GM19099 (cell line): ENCODE data around the gene ASTN2.

Experiments used
- POLR2A ChIP-seq: IDR thresholded peaks from 3 replicates; pipeline ENCODE4 v1.6.1; 2011; ENCODE audit warnings: low read depth; ENCODE audit not compliant: insufficient read length; ENCODE audit errors: extremely low read depth

The ASTN2 gene

GRCh38 chr9:116668970-116669695, 745.7 kb downstream of the ASTN2 start:
- TF ChIP-seq POLR2A, result no peak

- no peak for TF ChIP-seq POLR2A
These were observed 751.3 kb downstream of the ASTN2 start for GRCh38 chr9:116663581-116663980.

DNA sequence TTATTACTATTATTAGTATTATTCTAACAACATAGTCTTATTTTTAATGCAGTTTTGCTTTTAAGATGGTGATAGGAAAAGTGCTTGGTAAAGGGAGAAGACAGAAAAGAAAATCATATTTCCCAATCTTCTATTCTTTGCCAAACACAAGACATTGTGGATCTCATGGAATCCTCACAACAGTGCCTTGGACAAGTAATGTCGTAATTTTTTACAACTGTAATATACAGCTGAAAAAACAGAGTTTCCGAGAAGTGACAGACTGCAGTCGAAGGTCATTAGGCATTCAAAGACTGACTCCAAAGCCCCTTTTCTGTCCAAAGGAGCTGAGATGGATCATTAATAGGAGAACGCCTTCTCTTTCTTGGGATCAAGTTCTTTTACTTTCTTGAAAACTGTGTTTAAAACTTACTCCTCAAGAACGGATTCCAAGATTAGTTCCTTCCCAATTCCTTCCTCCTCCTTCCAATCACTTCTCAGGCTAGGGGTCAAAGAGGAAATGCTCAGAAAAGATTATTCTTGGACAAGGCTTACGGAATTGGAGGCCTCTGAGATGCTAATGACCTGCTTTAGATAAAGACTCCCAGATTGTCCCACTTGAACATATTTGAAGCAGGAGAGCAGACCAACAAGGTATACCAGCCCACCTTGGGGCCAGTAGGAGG, 752.1 kb downstream of the ASTN2 start:
- TF ChIP-seq POLR2A, result no peak

GRCh38 chr9:116661037-116661954, 753.6 kb downstream of the ASTN2 start:
- no peak for TF ChIP-seq POLR2A

DNA sequence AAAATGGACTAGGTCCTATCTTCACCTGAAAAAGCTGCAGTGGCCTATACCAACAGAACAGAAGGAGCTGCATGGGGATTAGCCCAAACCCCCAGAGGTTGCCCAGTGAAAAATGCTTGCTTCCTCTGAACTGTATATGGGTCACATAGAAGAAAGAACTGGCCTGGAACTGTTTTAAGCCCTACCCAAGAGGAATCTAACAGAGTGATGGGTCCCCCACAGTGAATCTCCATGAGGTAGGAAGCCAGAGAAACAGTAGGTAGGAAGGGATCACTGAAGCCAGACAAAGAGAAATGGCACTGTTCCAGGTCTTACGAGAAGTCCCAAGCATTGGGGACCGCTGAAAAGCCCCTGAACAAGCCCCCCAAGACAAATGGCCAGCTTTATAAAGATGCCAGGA, 756.6 kb downstream of the ASTN2 start:
- TF ChIP-seq POLR2A, result no peak

- no peak for TF ChIP-seq POLR2A
These were observed 757.9 kb downstream of the ASTN2 start for GRCh38 chr9:116656977-116657376.

DNA sequence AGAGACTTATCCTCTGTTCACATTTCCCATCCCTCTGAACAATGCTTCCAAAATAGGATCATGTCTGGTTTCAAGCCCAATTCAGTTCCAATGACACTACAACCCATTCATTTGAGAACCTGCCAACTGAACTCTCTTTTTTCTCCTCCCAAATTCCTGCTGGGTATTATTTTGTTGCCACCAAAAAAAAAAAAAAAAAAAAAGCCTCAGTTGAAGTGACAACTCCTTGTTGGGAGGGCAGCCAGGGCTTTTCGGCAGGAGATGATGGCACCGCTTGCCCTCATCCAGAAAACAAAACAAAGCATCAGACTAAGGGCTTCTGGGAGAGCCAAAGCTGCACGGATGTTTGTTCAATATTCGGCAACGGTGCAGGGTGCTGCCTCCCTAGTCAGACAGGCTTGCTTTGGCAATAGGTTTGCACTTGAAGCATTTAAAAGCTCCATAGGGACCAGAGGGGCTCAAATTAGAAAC, 758.3 kb downstream of the ASTN2 start:
- TF ChIP-seq POLR2A, result no peak

GRCh38 chr9:116654059-116654355, 760.9 kb downstream of the ASTN2 start:
- TF ChIP-seq POLR2A, result no peak

GRCh38 chr9:116653348-116654058, 761.4 kb downstream of the ASTN2 start:
- no peak for TF ChIP-seq POLR2A

GRCh38 chr9:116647515-116647809, 767.4 kb downstream of the ASTN2 start:
- TF ChIP-seq POLR2A, result no peak

- no peak for TF ChIP-seq POLR2A
These were observed 768.0 kb downstream of the ASTN2 start for GRCh38 chr9:116646661-116647514.

DNA sequence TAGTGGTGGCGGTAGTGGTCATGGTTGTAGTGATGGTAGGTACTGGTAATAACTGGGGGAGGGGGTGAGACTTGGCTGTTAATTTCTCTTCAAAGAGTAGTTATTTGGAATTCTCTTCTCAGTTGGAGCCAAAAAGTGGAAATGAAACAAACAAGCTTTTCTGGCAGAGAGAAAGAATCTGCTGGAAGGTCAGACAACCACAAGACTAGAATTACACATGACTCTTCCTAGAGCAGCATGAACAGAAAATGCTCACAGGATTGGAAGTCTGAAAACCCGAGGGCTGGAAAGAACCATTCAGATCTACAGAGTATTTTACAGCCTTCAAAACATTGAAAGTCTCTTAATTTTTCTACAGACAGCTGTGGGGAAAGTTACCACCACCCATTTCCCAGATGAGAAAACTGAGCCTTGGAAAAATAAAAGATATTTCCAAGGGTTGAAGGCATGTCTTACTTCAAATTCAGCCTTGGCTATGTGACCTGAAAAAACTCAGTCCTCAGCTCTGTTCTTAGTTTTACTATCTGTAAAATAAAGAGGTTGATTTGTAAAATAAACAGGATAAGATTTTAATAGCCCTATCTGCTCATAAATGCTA, 770.7 kb downstream of the ASTN2 start:
- TF ChIP-seq POLR2A, result no peak

- TF ChIP-seq POLR2A, result no peak
These were observed 771.2 kb downstream of the ASTN2 start for GRCh38 chr9:116643691-116644090.

DNA sequence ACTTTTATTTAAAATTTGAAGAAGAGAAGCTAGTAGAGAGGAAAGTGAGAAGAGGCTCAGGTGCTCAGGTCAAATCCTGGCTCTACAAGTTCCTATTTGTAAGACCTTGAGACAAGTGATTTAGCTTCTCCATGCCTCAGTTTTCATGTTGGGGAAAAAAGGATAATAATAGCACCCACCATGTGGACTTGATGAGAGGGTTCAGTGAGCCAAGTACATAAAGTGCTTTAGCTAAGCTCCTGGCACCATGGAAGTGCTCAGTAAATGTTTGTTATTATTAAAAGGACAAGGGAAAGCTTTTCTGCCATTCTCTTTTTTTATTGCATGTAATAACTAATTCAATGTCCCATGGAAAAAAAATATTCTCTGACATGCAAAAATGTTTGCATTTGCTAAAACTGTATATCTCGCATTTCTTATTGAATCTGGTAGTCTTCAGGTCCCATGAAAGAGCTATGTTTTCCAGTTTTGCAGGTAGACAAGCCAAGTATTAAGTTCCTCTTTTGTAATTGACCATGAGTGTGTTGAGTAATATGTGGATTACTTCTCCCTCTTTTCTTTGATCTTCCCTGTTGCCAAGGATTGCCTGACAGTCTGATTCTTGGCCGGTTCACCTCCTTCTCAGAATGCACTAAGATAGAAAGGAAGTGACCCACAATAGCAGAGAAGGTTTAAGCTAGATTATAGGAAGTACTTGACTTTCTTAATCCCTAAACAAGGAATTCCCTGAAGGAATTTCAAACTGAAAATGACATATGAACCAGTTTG, 773.4 kb downstream of the ASTN2 start:
- no peak for TF ChIP-seq POLR2A

DNA sequence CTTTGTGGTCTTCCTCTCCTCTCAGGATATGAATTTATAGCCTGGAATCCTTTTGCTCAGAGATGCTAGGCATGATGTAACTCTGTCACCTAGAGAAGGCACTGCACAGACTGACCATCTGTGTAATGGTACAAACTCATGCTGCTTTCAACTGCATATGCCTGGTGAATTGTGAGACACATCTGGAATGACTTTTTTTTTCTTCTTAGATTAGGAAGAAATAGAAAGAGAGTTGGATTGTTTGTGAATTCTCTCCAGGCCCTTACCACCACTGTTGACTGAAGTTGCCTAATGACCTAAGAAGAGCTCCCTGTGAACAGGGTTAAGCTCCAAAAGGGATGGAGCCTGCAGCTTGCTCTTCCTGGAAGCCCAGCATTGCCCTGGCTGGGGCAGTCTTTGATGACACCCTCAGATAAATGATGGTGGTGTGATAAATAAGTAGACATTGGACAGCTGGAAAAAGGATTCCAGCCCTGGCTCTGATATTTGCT, 775.6 kb downstream of the ASTN2 start:
- TF ChIP-seq POLR2A, result no peak
